HUES6 (cell line): ENCODE measurements around the gene LRRC39.

Experiments
- H3K27ac ChIP-seq: 2 replicates; pipeline ENCODE4 v1.7.0; 2013; ENCODE audit warnings: low read depth, mild to moderate bottlenecking, low read length, inconsistent platforms
- H3K27me3 ChIP-seq: 2 replicates; pipeline ENCODE4 v1.6.1; 2013; ENCODE audit warnings: low read length; ENCODE audit not compliant: control insufficient read depth, insufficient read depth
- H3K36me3 ChIP-seq: 2 replicates; pipeline ENCODE4 v1.6.1; 2013; ENCODE audit warnings: low read length; ENCODE audit not compliant: control insufficient read depth, insufficient read depth
- H3K4me1 ChIP-seq: 2 replicates; pipeline ENCODE4 v1.6.1; 2013; ENCODE audit warnings: low read length; ENCODE audit not compliant: control insufficient read depth, insufficient read depth
- H3K4me3 ChIP-seq: 2 replicates; pipeline ENCODE4 v1.5.1; 2013; ENCODE audit warnings: low read depth, low read length
- H3K9ac ChIP-seq: one replicate; pipeline ENCODE4 v1.6.1; 2013; ENCODE audit warnings: mild to moderate bottlenecking, low read length
- H3K9me3 ChIP-seq: 2 replicates; pipeline ENCODE4 v1.6.1; 2013; ENCODE audit warnings: low read depth, low read length; ENCODE audit not compliant: control insufficient read depth, insufficient read depth

Gene LRRC39

DNA sequence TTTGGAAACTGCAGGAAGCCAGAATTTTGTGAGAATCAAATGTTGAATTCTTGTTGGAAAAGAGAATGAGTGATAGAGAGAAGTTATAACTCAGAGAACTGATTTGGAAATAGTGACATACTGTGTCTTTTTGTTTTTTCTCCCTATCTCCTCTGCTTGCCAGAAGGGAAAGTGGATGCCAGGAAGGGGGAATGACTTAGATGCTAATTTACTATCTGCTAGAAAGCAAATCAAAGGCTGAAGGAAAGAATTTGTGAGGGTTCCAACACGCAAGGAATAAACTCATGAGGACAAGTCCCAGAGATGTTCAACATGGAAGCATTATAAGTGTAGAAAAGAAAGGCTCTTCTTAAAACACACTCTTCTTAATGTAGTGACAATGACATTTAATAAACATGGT lies 20.5 kb upstream of the LRRC39 start:
- Histone ChIP-seq H3K27me3 (no peaks in the 10 kb centered on the region), H3K4me1 (peaks cover 10% of the 10 kb centered on the region), H3K9me3 (no peaks in the 10 kb centered on the region), H3K27ac (no peak overlapping the region), H3K4me3 (no peak overlapping the region), H3K36me3 (peaks cover 36% of the 10 kb centered on the region), H3K9ac (no peak overlapping the region)

- Histone ChIP-seq H3K27me3 (no peaks in the 10 kb centered on the region), H3K4me3 (no peak overlapping the region), H3K27ac (no peak overlapping the region), H3K9ac (no peak overlapping the region), H3K9me3 (no peaks in the 10 kb centered on the region), H3K36me3 (no peaks in the 10 kb centered on the region), H3K4me1 (no peaks in the 10 kb centered on the region)
Measured at GRCh38 chr1:100188617-100189016, 10.6 kb upstream of the LRRC39 start.

DNA sequence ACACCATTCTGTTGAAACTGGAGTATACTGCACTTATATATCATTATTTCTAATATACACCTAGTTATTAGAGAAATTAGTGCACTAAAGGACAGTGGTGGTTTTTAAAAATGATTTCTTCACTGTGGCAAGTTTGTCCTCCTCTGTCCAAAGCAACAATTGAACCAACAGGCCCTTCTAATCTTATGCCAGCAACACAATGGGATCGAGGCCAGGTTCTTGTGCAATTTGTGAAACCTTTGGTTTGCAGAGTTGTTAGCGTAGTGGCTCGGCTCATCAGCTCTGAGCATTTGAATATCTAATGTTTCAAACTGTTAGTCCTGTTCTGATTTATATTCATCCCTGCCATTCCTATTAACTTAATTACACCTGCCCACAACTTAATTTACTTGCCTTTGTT lies 9.9 kb upstream of the LRRC39 start:
- no peaks in the 10 kb centered on the region for H3K4me1 ChIP-seq
- no peaks in the 10 kb centered on the region for H3K9me3 ChIP-seq
- H3K4me3 ChIP-seq, result no peak overlapping the region
- no peak overlapping the region for H3K9ac ChIP-seq
- H3K27me3 ChIP-seq, result no peaks in the 10 kb centered on the region
- no peak overlapping the region for H3K27ac ChIP-seq
- H3K36me3 ChIP-seq, result no peaks in the 10 kb centered on the region

- Histone ChIP-seq H3K36me3 (no peaks in the 10 kb centered on the region), H3K27me3 (no peaks in the 10 kb centered on the region), H3K4me3 (no peak overlapping the region), H3K4me1 (no peaks in the 10 kb centered on the region), H3K9ac (no peak overlapping the region), H3K9me3 (no peaks in the 10 kb centered on the region), H3K27ac (no peak overlapping the region)
Measured at GRCh38 chr1:100184536-100184935, 6.5 kb upstream of the LRRC39 start.

DNA sequence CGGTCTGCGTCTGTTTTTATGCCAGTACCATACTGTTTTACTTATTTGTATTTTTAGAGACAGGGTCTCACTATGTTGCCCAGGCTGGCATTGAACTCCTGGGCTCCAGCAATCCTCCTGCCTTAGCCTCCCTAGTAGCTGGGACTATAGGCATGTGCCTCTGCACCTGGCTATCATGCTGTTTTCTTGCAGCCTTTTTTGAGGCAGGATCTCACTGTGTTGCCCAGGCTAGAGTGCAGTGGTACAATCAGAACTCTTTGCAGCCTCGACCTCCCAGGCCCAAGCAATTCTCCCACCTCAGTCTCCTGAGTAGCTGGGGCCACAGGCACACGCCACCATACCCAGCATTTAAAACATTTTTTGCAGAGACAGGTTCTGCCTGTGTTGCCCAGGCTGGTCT lies 5.3 kb upstream of the LRRC39 start:
- no peak overlapping the region for H3K27ac ChIP-seq
- H3K36me3 ChIP-seq, result no peaks in the 10 kb centered on the region

DNA sequence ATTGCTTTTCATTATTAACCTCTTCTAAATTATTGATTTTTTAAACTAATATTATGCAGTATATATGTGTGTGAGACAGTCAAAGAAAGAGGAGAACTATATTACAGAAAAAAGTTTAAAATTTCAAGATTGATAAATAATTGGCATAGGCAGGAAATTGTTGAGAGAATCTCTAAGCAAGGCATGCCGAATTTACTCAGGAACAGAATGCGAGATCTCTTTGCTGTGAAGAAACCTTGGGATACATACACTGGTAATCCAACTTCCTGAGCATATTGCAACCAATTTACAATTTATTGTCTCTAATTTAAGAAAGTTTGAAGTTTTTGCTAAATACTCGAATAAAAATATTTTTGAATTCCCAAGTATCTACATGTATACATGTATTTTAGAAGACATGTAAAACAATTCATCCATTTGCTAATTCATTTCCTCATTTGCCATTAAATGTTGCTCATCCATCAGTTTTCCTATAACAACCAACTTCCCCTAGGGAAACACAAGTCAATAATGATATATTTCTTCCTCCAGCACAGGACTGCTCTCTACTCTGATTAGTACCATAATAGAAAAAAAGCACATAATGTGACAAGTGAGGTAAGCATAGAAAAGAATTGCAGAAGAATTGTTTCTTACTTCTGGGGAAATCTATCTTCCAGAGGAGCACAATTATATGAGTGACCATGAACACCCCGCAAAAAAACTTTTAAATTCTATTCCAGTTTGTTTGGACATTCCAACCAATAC lies 588 bp downstream of the LRRC39 start:
- H3K4me1 ChIP-seq, result no peaks in the 10 kb centered on the region
- no peak overlapping the region for H3K9ac ChIP-seq
- H3K4me3 ChIP-seq, result no peak overlapping the region
- H3K9me3 ChIP-seq, result no peaks in the 10 kb centered on the region
- no peaks in the 10 kb centered on the region for H3K36me3 ChIP-seq
- H3K27me3 ChIP-seq, result no peaks in the 10 kb centered on the region
- H3K27ac ChIP-seq, result no peak overlapping the region

More for the DNA sequence above, 5.3 kb upstream of the LRRC39 start:
- no peak overlapping the region for H3K9ac ChIP-seq
- no peaks in the 10 kb centered on the region for H3K27me3 ChIP-seq
- H3K4me1 ChIP-seq, result no peaks in the 10 kb centered on the region
- no peaks in the 10 kb centered on the region for H3K9me3 ChIP-seq
- H3K4me3 ChIP-seq, result no peak overlapping the region

DNA sequence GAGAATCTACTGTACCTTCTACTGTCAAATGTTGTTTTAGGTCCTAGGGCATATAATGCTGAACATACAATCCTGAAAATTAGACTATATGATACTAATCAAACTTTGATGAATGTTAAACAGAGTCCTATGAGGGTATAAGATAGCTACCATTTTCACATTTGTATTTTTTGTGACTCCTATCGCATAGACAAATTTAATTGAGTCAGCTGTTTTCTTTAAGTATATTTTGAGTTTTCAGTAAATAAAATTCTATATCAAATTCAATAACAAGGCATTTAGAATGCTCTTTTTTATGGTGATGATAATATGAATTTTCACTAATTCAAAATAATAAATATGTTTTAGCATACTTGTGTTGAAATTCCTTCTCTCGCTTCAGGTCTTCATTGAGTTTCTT lies 10.0 kb downstream of the LRRC39 start:
- Histone ChIP-seq H3K27me3 (no peaks in the 10 kb centered on the region), H3K9me3 (no peaks in the 10 kb centered on the region), H3K9ac (no peak overlapping the region), H3K36me3 (no peaks in the 10 kb centered on the region), H3K4me1 (no peaks in the 10 kb centered on the region), H3K4me3 (no peak overlapping the region), H3K27ac (no peak overlapping the region)

DNA sequence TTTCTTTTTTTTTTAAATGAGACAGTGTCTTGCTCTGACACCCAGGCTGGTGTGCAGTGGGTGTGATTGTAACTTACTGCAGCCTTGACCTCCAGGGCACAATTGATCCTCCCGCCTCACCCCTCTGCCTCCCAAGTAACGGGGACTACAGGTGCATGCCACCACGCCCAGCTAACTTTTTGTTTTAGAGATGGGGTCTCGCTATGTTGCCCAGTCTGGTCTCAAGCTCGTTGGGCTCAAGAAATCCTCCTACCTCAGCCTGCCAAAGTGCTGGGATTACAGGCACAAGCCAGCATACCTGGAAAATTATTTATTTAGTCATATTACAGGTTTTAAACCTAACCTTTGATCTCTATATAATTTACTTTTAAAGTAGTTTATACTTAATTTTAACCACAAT lies 13.4 kb downstream of the LRRC39 start:
- H3K9ac ChIP-seq, result no peak overlapping the region
- H3K36me3 ChIP-seq, result no peaks in the 10 kb centered on the region
- no peak overlapping the region for H3K4me3 ChIP-seq
- H3K27me3 ChIP-seq, result no peaks in the 10 kb centered on the region
- H3K9me3 ChIP-seq, result no peaks in the 10 kb centered on the region
- no peak overlapping the region for H3K27ac ChIP-seq
- no peaks in the 10 kb centered on the region for H3K4me1 ChIP-seq

GRCh38 chr1:100164216-100164615 lies 13.8 kb downstream of the LRRC39 start:
- H3K9me3 ChIP-seq, result no peaks in the 10 kb centered on the region
- no peaks in the 10 kb centered on the region for H3K36me3 ChIP-seq
- no peaks in the 10 kb centered on the region for H3K4me1 ChIP-seq
- H3K27ac ChIP-seq, result no peak overlapping the region
- H3K4me3 ChIP-seq, result no peak overlapping the region
- no peaks in the 10 kb centered on the region for H3K27me3 ChIP-seq
- no peak overlapping the region for H3K9ac ChIP-seq

GRCh38 chr1:100162881-100163280 lies 15.2 kb downstream of the LRRC39 start:
- Histone ChIP-seq H3K27ac (no peak overlapping the region), H3K4me3 (no peak overlapping the region), H3K4me1 (no peaks in the 10 kb centered on the region), H3K27me3 (no peaks in the 10 kb centered on the region), H3K9ac (no peak overlapping the region), H3K9me3 (no peaks in the 10 kb centered on the region), H3K36me3 (no peaks in the 10 kb centered on the region)

- Histone ChIP-seq H3K4me3 (no peak overlapping the region), H3K27me3 (no peaks in the 10 kb centered on the region), H3K27ac (no peak overlapping the region), H3K9me3 (no peaks in the 10 kb centered on the region), H3K36me3 (peaks cover 13% of the 10 kb centered on the region), H3K4me1 (no peaks in the 10 kb centered on the region), H3K9ac (no peak overlapping the region)
Measured at GRCh38 chr1:100152271-100152670, 25.8 kb downstream of the LRRC39 start.
